ENCODE data around the gene ZBTB22.

ZBTB22 gene

GRCh38 chr6:33314943-33315792 lies 2.4 kb downstream of the ZBTB22 start:
- TF ChIP-seq CTCF (IDR thresholded peaks at IDR 0.05; ENCODE audit: insufficient read depth, low read depth, low read length, missing control alignments): no peak
- H3K4me3 ChIP-seq (ENCODE audit: low read length): peak overlapping the region; percentile 90
- DNase-seq (ENCODE audit: low read depth): peak; percentile 56

DNA sequence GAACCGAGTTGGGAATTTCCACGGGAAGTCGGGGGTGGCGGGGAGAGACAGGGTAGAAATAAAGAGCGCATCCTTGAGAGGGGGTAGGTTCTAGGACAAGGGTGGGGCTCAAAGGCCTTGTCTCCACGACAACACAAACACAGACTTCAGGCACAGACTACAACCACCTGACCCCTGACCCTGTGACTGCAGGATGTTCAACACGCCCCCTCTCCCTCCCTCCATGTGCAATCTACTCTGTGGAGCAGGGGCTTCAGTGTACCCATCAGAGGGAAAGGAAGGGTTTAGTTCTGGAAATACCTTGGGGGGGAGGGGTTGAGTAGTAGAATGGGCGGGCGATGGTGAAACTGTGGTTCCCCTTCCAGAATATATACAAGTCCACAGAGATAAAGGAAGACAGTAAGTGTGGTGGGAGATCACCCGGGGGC lies 3.0 kb downstream of the ZBTB22 start:
- TF ChIP-seq CTCF (IDR thresholded peaks at IDR 0.05; ENCODE audit: insufficient read depth, low read depth, low read length, missing control alignments): no peak
- peak; percentile 86 for DNase-seq (ENCODE audit: low read depth)
- H3K4me3 ChIP-seq (ENCODE audit: low read length): peak overlapping the region; percentile 90

DNA sequence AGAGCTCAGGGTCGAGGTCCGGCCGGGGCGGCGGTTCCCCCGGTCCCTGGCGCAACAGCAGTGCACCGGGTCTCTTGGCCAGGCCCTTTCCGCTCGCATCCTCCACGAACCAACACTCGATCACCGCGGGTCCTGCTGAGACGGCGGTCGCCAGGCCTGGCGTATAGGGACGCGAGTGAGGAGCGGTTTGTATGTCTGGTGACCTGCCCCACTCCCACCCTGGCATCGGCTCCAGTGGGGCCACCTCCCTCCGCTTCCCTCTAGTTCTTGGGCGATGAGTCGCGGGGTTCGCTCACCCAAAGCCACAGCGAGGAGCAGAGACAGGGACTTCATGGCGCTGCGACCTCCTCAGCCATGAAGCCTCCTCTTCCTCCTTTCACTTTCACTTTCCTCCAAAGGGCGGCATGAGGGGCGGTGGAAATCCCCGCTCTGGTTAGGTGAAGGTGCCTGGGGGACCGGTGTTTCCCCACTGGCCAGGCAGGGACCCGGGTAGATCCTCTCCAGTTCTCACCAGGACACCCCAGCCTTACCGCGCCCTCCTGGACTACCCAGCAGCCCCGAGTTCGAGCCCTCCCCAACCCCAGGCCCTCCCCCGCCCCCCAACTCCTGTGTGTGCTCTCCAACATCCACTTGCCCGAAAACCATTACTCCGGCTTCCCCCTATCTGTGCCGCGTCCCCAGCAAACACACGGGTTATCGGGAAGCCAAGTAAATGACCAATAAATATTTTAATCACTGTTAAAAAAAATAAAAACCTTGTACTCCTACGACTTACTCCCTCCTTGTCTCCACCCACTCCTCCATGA lies 3.6 kb downstream of the ZBTB22 start, which contains the start of gene TAPBP:
Gene TAPBP, minus strand, starts transcription at position 370 of the 806 bp plus-strand sequence. Its CDS starts 37 bp downstream, at position 333.
- peak within 1 kb of the TSS; percentile 90 for H3K4me3 ChIP-seq (ENCODE audit: low read length)
- TF ChIP-seq CTCF (IDR thresholded peaks at IDR 0.05; ENCODE audit: insufficient read depth, low read depth, low read length, missing control alignments): no peak
- peak; percentile 67 for DNase-seq (ENCODE audit: low read depth)

GRCh38 chr6:33313105-33313708 lies 4.3 kb downstream of the ZBTB22 start:
- DNase-seq (ENCODE audit: low read depth): no peak
- no peak for TF ChIP-seq CTCF (IDR thresholded peaks at IDR 0.05; ENCODE audit: insufficient read depth, low read depth, low read length, missing control alignments)
- peak overlapping the region; percentile 90 for H3K4me3 ChIP-seq (ENCODE audit: low read length)

DNA sequence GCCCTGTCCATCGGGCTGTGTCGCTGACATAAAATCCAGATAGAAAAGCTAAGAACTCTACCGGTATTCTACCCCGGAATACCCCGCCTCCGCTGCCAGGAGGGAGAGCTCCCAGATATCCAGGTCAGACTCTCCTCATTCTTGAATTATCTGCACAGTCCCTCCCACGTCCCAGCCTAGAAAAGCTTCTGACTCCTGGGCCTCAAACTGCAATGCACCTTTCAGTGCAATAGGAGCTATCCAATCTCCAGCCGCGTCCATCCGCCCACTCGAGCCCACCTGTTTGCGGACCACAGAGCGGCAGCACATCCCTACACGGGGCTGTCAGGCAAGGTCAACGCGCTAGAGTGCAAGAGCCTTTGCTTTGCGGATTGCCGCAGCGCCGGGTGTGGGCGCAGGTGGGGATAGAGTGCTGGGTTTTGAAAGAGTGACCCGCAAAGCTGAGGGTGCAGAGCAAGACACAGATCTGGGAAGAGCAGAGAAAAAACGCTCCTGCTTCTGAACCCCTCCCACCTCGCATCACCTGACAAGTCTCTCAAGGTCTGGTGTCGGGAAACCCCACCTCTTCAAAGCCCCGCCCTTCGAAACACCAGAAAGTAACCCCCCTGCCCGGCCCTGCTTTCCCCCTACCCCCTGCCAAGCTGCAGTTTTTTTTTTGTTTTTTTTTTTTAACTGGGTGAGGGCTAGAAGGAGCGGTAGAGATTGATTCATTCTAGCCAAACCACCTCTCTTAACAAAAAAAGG lies 5.0 kb downstream of the ZBTB22 start:
- peak overlapping the region; percentile 90 for H3K4me3 ChIP-seq (ENCODE audit: low read length)
- DNase-seq (ENCODE audit: low read depth): peak; percentile 91
- no peak for TF ChIP-seq CTCF (IDR thresholded peaks at IDR 0.05; ENCODE audit: insufficient read depth, low read depth, low read length, missing control alignments)

- DNase-seq (ENCODE audit: low read depth): no peak
- no peak for TF ChIP-seq CTCF (IDR thresholded peaks at IDR 0.05; ENCODE audit: insufficient read depth, low read depth, low read length, missing control alignments)
- no peak overlapping the region for H3K4me3 ChIP-seq (ENCODE audit: low read length)
Observed at GRCh38 chr6:33306356-33306755, 11.2 kb downstream of the ZBTB22 start.
